Hepatic stellate cell (primary cell): ENCODE measurements around the gene CRTC3.

Experiments used
- DNase-seq: peaks from one replicate; pipeline ENCODE4 v3.0.0; 2011; ENCODE audit warnings: low spot score

CRTC3 gene

GRCh38 chr15:90563463-90563862 lies 33.7 kb downstream of the CRTC3 start:
- no peak for DNase-seq

GRCh38 chr15:90564051-90564450 lies 34.3 kb downstream of the CRTC3 start:
- DNase-seq = no peak

- DNase-seq = no peak
These were observed 34.9 kb downstream of the CRTC3 start for GRCh38 chr15:90564590-90564989.

- DNase-seq = no peak
These were observed 36.1 kb downstream of the CRTC3 start for GRCh38 chr15:90565866-90566265.

GRCh38 chr15:90570643-90571042 lies 40.9 kb downstream of the CRTC3 start:
- DNase-seq = no peak

- no peak for DNase-seq
These were observed 41.4 kb downstream of the CRTC3 start for GRCh38 chr15:90571063-90571541.

- DNase-seq = no peak
These were observed 43.2 kb downstream of the CRTC3 start for GRCh38 chr15:90572893-90573292.

- DNase-seq = no peak
These were observed 47.1 kb downstream of the CRTC3 start for GRCh38 chr15:90576711-90577389.

- DNase-seq = no peak
These were observed 49.5 kb downstream of the CRTC3 start for GRCh38 chr15:90579213-90579612.

- DNase-seq = no peak
These were observed 50.4 kb downstream of the CRTC3 start for GRCh38 chr15:90580099-90580498.

- no peak for DNase-seq
These were observed 50.8 kb downstream of the CRTC3 start for GRCh38 chr15:90580541-90580940.

GRCh38 chr15:90580946-90581345 lies 51.2 kb downstream of the CRTC3 start:
- DNase-seq = no peak

- no peak for DNase-seq
These were observed 52.1 kb downstream of the CRTC3 start for GRCh38 chr15:90581771-90582352.

GRCh38 chr15:90582553-90582952 lies 52.8 kb downstream of the CRTC3 start:
- DNase-seq = no peak

GRCh38 chr15:90583471-90584252 lies 53.9 kb downstream of the CRTC3 start:
- no peak for DNase-seq

- DNase-seq = no peak
These were observed 55.1 kb downstream of the CRTC3 start for GRCh38 chr15:90584841-90585240.

- DNase-seq = no peak
These were observed 56.1 kb downstream of the CRTC3 start for GRCh38 chr15:90585863-90586262.

- no peak for DNase-seq
These were observed 57.2 kb downstream of the CRTC3 start for GRCh38 chr15:90586948-90587347.

- DNase-seq = no peak
These were observed 58.7 kb downstream of the CRTC3 start for GRCh38 chr15:90588427-90588826.

- DNase-seq = no peak
These were observed 61.8 kb downstream of the CRTC3 start for GRCh38 chr15:90591524-90591923.

GRCh38 chr15:90592131-90592881 lies 62.6 kb downstream of the CRTC3 start:
- DNase-seq = peak; percentile 63

GRCh38 chr15:90593499-90594158 lies 63.9 kb downstream of the CRTC3 start:
- DNase-seq = no peak
